Right lobe of liver (tissue), 4 donors: Measurements from ENCODE around the gene CCL20.

Source experiments
- CTCF ChIP-seq, 4 donors: fragments of 200-600 bp in 3 of 4; fragments of 450-650 bp in 1 of 4; IDR thresholded peaks; one replicate each; pipeline versions ENCODE4 v1.5.1 to v1.8.0; 2016 to 2022; ENCODE audit warnings: antibody characterized with exemption in 4 of 4, mild to moderate bottlenecking in 2 of 4
- POLR2A ChIP-seq: fragments of 450-650 bp; IDR thresholded peaks from one replicate; pipeline ENCODE4 v1.6.1; 2017; ENCODE audit warnings: antibody characterized with exemption, mild to moderate bottlenecking
- donor health status: DM: no; HTN: no; CAD: no.
- donor health status: DM: no; HTN: no; CAD: no.
- donor health status: DM: no; HTN: yes; CAD: no.

DNA sequence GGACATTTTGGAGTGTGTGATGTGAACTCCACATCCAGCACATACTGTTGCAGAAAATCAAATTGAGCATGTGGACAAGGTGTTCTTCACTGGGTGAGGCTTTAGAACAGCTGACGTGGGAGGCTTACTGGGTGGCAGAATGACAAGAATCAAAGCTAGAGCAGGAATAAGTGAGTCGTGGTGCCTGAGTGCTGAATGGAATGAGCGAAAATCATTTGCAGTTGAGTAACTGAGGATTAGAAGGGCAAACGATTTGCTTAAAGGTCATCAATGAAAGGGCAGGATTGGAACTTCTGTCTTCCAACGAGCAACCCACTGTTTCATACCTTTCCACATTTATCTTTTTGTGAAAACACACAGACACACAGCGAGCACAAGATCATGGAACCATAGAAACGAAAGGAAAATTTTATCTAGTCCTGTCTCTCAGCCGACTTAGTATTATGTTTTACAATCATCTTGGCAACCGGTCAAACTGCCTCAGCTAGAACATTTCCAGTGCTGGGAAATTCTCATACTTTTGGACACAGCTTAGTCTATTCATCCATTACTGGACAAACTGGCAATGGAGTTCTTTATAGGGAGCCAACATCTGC lies 50.6 kb downstream of the CCL20 start:
- TF ChIP-seq CTCF (IDR thresholded peaks at IDR 0.05) = no peak
- TF ChIP-seq POLR2A = no peak
